DOHH2 (cell line): ENCODE data around the gene PRSS53.

Experiments used
- EZH2phosphoT487 ChIP-seq: fragments of 200-600 bp; sonication (generic); IDR thresholded peaks from 2 replicates; pipeline ENCODE4 v1.6.1; 2017; ENCODE audit warnings: borderline replicate concordance, mild to moderate bottlenecking, antibody characterized with exemption, low read length, moderate library complexity, mixed read lengths
- TF ChIP-seq, protein P1 (sequence below): fragments of 200-600 bp; sonication (generic); IDR thresholded peaks from one replicate; pipeline ENCODE4 v1.5.1; 2014; ENCODE audit warnings: antibody characterized with exemption, mild to moderate bottlenecking, low read depth, low read length; ENCODE audit not compliant: poor library complexity, severe bottlenecking

DNA sequence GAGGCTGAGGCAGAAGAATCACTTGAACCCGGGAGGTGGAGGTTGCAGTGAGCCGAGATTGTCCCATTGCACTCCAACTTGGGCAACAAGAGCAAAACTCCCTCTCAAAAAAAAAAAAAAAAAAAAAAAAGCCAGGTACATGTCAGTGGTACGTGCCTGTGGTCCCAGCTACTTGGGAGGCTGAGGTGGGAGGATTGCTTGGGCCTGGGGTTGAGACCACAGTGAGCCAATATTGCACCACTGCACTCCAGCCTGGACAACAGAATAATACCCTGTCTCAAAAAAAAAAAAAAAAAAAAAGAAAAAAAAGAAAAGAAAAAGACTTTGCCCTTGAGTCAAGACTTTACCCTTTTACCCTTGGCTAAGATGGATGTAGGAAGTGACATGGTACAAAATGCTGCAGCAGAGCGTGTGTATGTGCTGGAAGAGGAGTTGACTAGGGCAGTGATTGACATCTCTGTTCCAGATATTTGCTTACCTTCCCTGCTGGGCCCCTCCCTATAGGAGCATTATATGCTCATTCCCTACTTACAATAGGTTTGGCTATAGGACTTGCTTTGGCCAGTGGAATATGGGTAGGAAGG lies 44.8 kb downstream of the PRSS53 start:
- TF ChIP-seq, protein P1, sequence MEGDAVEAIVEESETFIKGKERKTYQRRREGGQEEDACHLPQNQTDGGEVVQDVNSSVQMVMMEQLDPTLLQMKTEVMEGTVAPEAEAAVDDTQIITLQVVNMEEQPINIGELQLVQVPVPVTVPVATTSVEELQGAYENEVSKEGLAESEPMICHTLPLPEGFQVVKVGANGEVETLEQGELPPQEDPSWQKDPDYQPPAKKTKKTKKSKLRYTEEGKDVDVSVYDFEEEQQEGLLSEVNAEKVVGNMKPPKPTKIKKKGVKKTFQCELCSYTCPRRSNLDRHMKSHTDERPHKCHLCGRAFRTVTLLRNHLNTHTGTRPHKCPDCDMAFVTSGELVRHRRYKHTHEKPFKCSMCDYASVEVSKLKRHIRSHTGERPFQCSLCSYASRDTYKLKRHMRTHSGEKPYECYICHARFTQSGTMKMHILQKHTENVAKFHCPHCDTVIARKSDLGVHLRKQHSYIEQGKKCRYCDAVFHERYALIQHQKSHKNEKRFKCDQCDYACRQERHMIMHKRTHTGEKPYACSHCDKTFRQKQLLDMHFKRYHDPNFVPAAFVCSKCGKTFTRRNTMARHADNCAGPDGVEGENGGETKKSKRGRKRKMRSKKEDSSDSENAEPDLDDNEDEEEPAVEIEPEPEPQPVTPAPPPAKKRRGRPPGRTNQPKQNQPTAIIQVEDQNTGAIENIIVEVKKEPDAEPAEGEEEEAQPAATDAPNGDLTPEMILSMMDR: no peak
- TF ChIP-seq EZH2phosphoT487: no peak
